ENCODE measurements around the gene CCSER1.
"Not testable (repeated sequence)": the region's sequence is repeated elsewhere in the genome, so short reads cannot be mapped to it uniquely, and the experiment has no call there.

The CCSER1 gene

GRCh38 chr4:90857081-90857820, 730.1 kb downstream of the CCSER1 start:
- DNase-seq, result no peak

GRCh38 chr4:90875791-90876190, 748.6 kb downstream of the CCSER1 start:
- no peak for DNase-seq

- no peak for DNase-seq
Measured at GRCh38 chr4:90876296-90876695, 749.1 kb downstream of the CCSER1 start.

- DNase-seq, result no peak
Measured at GRCh38 chr4:90883519-90883918, 756.3 kb downstream of the CCSER1 start.

- no peak for DNase-seq
Measured at GRCh38 chr4:90888571-90888970, 761.4 kb downstream of the CCSER1 start.

- DNase-seq, result no peak
Measured at GRCh38 chr4:90889171-90889570, 762.0 kb downstream of the CCSER1 start.

- DNase-seq, result not testable (repeated sequence)
Measured at GRCh38 chr4:90903413-90903812, 776.2 kb downstream of the CCSER1 start.

GRCh38 chr4:90904021-90904420, 776.8 kb downstream of the CCSER1 start:
- no peak for DNase-seq

GRCh38 chr4:90906239-90906638, 779.0 kb downstream of the CCSER1 start:
- DNase-seq, result no peak

GRCh38 chr4:90911724-90912434, 784.7 kb downstream of the CCSER1 start:
- not testable (repeated sequence) for DNase-seq

- no peak for DNase-seq
Measured at GRCh38 chr4:90922174-90922573, 795.0 kb downstream of the CCSER1 start.

- DNase-seq, result no peak
Measured at GRCh38 chr4:90926957-90927356, 799.8 kb downstream of the CCSER1 start.

- no peak for DNase-seq
Measured at GRCh38 chr4:90943311-90943710, 816.1 kb downstream of the CCSER1 start.

GRCh38 chr4:90946945-90947344, 819.8 kb downstream of the CCSER1 start:
- no peak for DNase-seq

GRCh38 chr4:90950385-90950841, 823.2 kb downstream of the CCSER1 start:
- DNase-seq, result no peak

- DNase-seq, result no peak
Measured at GRCh38 chr4:90951037-90951436, 823.8 kb downstream of the CCSER1 start.

- DNase-seq, result no peak
Measured at GRCh38 chr4:90958256-90958895, 831.2 kb downstream of the CCSER1 start.

GRCh38 chr4:90960433-90960832, 833.2 kb downstream of the CCSER1 start:
- DNase-seq, result no peak

- DNase-seq, result peak; percentile 31
Measured at GRCh38 chr4:90960840-90961239, 833.6 kb downstream of the CCSER1 start.

GRCh38 chr4:90970021-90970420, 842.8 kb downstream of the CCSER1 start:
- no peak for DNase-seq

GRCh38 chr4:90977726-90978125, 850.5 kb downstream of the CCSER1 start:
- DNase-seq, result no peak

- DNase-seq, result peak; percentile 68
Measured at GRCh38 chr4:90979556-90979955, 852.4 kb downstream of the CCSER1 start.

- DNase-seq, result no peak
Measured at GRCh38 chr4:90982813-90983212, 855.6 kb downstream of the CCSER1 start.

GRCh38 chr4:90990284-90990683, 863.1 kb downstream of the CCSER1 start:
- DNase-seq, result no peak

Measured in NCI-H1436 (cell line).